HepG2 (cell line): Measurements from ENCODE around the gene SMARCA4. TPM values are rescaled to one million over a fixed set of nuclear protein-coding genes. Genes with fewer than 3 reads are reported as not detected.

Experiments
- ARHGAP35 ChIP-seq: sonication (generic); formaldehyde crosslinking; IDR thresholded peaks from 2 replicates; pipeline ENCODE4 v1.9.0; 2022; ENCODE audit warnings: mild to moderate bottlenecking, inconsistent platforms, moderate library complexity, missing genetic modification reagents, borderline replicate concordance
- FOXA1 ChIP-seq, 2 experiments: fragments of 450-650 bp in 1 of 2; sonication (generic) in 1 of 2; formaldehyde crosslinking in 1 of 2; IDR thresholded peaks; 2 replicates each; pipeline versions ENCODE4 v1.4.0 to v1.6.1; 2016 to 2020; ENCODE audit warnings: missing genetic modification reagents in 1 of 2
- FOXK1 ChIP-seq: sonication (generic); formaldehyde crosslinking; IDR thresholded peaks from 2 replicates; pipeline ENCODE4 v1.4.0; 2020; ENCODE audit warnings: low read depth, missing genetic modification reagents, borderline replicate concordance
- FOXO1 ChIP-seq: sonication (generic); formaldehyde crosslinking; IDR thresholded peaks from 2 replicates; pipeline ENCODE4 v1.4.0; 2020; ENCODE audit warnings: missing genetic modification reagents
- KLF6 ChIP-seq: IDR thresholded peaks from 2 replicates; pipeline ENCODE4 v1.8.0; 2016; ENCODE audit warnings: missing biosample characterization, missing genetic modification reagents
- MYNN ChIP-seq: sonication (generic); formaldehyde crosslinking; IDR thresholded peaks from 2 replicates; pipeline ENCODE4 v1.4.0; 2020; ENCODE audit warnings: mild to moderate bottlenecking, low read depth, missing genetic modification reagents
- SMARCC2 ChIP-seq: fragments of 450-650 bp; IDR thresholded peaks from 2 replicates; pipeline ENCODE4 v1.6.1; 2017; ENCODE audit warnings: antibody characterized with exemption, mild to moderate bottlenecking
- SP1 ChIP-seq, 2 experiments: fragments of 450-650 bp in 1 of 2; sonication (generic) in 1 of 2; formaldehyde crosslinking in 1 of 2; IDR thresholded peaks; 2 replicates each; pipeline versions ENCODE4 v1.4.0 to v1.6.1; 2016 to 2020; ENCODE audit warnings: missing genetic modification reagents in 1 of 2
- ZNF350 ChIP-seq: sonication (generic); formaldehyde crosslinking; IDR thresholded peaks from 2 replicates; pipeline ENCODE4 v1.4.0; 2020; ENCODE audit warnings: mild to moderate bottlenecking, low read depth, missing genetic modification reagents, borderline replicate concordance
- ZNF382 ChIP-seq: sonication (generic); formaldehyde crosslinking; IDR thresholded peaks from 2 replicates; pipeline ENCODE4 v1.5.0; 2020; ENCODE audit warnings: missing genetic modification reagents, mild to moderate bottlenecking, borderline replicate concordance
- ZNF607 ChIP-seq: sonication (generic); formaldehyde crosslinking; IDR thresholded peaks from 2 replicates; pipeline ENCODE4 v1.5.1; 2020; ENCODE audit warnings: missing genetic modification reagents, mild to moderate bottlenecking, borderline replicate concordance
- ZNF749 ChIP-seq: sonication (generic); formaldehyde crosslinking; IDR thresholded peaks from 2 replicates; pipeline ENCODE4 v1.8.0; 2022; ENCODE audit warnings: mild to moderate bottlenecking, missing genetic modification reagents, moderate library complexity, borderline replicate concordance
- ZZZ3 ChIP-seq: sonication (generic); formaldehyde crosslinking; IDR thresholded peaks from 2 replicates; pipeline ENCODE4 v1.4.0; 2020; ENCODE audit warnings: missing genetic modification reagents, mild to moderate bottlenecking, borderline replicate concordance
- polyA plus RNA-seq, 8 experiments: library from polyadenylated mRNA; depleted of rRNA in 3 of 8; stranded (reverse) in 7 of 8; unstranded in 1 of 8; fragments of >200 nt; fragmentation: Illumina TruSeq in 4 of 8; extraction: Trizol in 4 of 8; gene quantifications; 2 replicates each; pipeline versions ENCODE4 v1.2.1 to v1.2.3, GENCODE V29; 2011 to 2016; ENCODE audit warnings: low read depth in 4 of 8, missing spikeins in 1 of 8, mixed read lengths in 1 of 8; ENCODE audit not compliant: insufficient read depth in 1 of 8
- total RNA-seq, 5 experiments: library from RNA; depleted of rRNA; stranded (reverse); fragments of >200 nt; fragmentation: Illumina TruSeq; extraction: Trizol; gene quantifications; 2 replicates each; pipeline ENCODE4 v1.2.3, GENCODE V29; 2016; ENCODE audit warnings: low read depth in 1 of 5
- TF ChIP-seq, protein P1 (sequence below): IDR thresholded peaks from 2 replicates; pipeline ENCODE4 v1.6.1; 2016; ENCODE audit warnings: missing compliant biosample characterization, missing genetic modification reagents, borderline replicate concordance
- TF ChIP-seq, protein P2 (sequence below): sonication (generic); formaldehyde crosslinking; IDR thresholded peaks from 2 replicates; pipeline ENCODE4 v1.4.0; 2020; ENCODE audit warnings: missing genetic modification reagents
- TF ChIP-seq, protein P3 (sequence below): sonication (generic); formaldehyde crosslinking; IDR thresholded peaks from 2 replicates; pipeline ENCODE4 v1.4.0; 2020; ENCODE audit warnings: mild to moderate bottlenecking, missing genetic modification reagents
- TF ChIP-seq, protein P4 (sequence below): IDR thresholded peaks from 2 replicates; pipeline ENCODE4 v1.6.1; 2016; ENCODE audit warnings: low read depth, control low read depth
- TF ChIP-seq, protein P5 (sequence below): conservative IDR thresholded peaks from 2 replicates; pipeline ENCODE4 v1.6.1; 2018; ENCODE audit warnings: missing genetic modification reagents
- TF ChIP-seq, protein P6 (sequence below): sonication (generic); formaldehyde crosslinking; IDR thresholded peaks from 2 replicates; pipeline ENCODE4 v1.9.0; 2022; ENCODE audit warnings: low read depth, missing genetic modification reagents

SMARCA4 gene
- total and polyA plus RNA-seq, 2 of the 13 experiments (the other 11 are each of a cell fraction or from before 2014, with no cell fraction given), result 25.4 to 45.9 TPM

DNA sequence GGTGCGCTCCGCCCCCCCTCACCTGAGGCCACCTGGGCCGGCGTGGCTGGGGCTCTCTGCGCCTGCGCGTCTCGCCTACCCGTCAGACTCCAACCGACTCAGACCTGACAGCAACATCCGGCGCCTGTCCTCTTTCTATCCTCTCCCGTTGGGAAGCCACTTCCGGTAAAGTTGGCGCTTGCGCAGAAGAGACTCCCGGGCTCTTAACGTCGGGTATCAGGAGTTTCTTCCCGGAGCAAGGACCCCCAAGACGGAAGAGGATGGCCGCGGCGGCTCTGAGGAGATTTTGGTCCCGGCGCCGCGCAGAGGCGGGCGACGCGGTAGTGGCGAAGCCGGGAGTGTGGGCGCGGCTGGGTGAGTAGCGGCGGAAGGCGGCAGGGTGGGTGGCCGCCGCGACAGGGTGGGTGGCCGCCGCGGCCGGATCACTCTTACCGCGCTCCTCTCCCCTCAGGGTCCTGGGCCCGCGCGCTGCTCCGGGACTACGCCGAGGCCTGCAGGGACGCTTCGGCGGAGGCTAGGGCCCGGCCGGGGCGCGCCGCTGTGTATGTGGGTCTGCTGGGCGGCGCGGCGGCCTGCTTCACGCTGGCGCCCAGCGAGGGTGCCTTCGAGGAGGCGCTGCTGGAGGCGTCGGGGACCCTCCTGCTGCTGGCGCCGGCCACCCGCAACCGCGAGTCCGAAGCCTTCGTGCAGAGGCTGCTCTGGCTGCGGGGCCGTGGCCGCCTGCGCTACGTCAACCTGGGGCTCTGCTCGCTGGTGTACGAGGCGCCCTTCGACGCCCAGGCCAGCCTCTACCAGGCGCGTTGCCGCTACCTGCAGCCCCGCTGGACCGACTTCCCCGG lies 32.0 kb upstream of the SMARCA4 start, which contains the start of the genes TIMM29 and YIPF2 (continued):
- TF ChIP-seq, protein P1, sequence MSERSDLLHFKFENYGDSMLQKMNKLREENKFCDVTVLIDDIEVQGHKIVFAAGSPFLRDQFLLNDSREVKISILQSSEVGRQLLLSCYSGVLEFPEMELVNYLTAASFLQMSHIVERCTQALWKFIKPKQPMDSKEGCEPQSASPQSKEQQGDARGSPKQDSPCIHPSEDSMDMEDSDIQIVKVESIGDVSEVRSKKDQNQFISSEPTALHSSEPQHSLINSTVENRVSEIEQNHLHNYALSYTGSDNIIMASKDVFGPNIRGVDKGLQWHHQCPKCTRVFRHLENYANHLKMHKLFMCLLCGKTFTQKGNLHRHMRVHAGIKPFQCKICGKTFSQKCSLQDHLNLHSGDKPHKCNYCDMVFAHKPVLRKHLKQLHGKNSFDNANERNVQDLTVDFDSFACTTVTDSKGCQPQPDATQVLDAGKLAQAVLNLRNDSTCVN (CRISPR knock-in tag), result 0 out of 2 replicates have a peak, but pooled peaks have one; percentile 39
- TF ChIP-seq ZNF607 (CRISPR knock-in tag) (peak; percentile 32; the same call in 1 of the 2 replicates), ZNF382 (CRISPR knock-in tag) (no peak), MYNN (no peak), FOXK1 (CRISPR knock-in tag) (peak; percentile 99), FOXO1 (CRISPR knock-in tag) (peak; percentile 22; the same call in 1 of the 2 replicates), ARHGAP35 (CRISPR knock-in tag) (peak; percentile 23; the same call in 1 of the 2 replicates), SP1 (IDR thresholded peaks at IDR 0.05) (no peak), SP1 (CRISPR knock-in tag; IDR thresholded peaks at IDR 0.05) (peak; percentile 25; the same call in 1 of the 2 replicates), ZNF350 (peak; percentile 83; the same call in 1 of the 2 replicates), ZZZ3 (CRISPR knock-in tag) (0 out of 2 replicates have a peak, but pooled peaks have one; percentile 18), SMARCC2 (no peak), ZNF749 (peak; percentile 44; the same call in 1 of the 2 replicates), KLF6 (0 out of 2 replicates have a peak, but pooled peaks have one; percentile 47), FOXA1 (IDR thresholded peaks at IDR 0.05) (no peak), FOXA1 (CRISPR knock-in tag; IDR thresholded peaks at IDR 0.05) (no peak)
- TF ChIP-seq, protein P2, sequence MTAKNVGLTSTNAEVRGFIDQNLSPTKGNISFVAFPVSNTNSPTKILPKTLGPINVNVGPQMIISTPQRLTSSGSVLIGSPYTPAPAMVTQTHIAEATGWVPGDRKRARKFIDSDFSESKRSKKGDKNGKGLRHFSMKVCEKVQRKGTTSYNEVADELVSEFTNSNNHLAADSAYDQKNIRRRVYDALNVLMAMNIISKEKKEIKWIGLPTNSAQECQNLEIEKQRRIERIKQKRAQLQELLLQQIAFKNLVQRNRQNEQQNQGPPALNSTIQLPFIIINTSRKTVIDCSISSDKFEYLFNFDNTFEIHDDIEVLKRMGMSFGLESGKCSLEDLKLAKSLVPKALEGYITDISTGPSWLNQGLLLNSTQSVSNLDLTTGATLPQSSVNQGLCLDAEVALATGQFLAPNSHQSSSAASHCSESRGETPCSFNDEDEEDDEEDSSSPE (CRISPR knock-in tag), result peak; percentile 61
- TF ChIP-seq, protein P3, sequence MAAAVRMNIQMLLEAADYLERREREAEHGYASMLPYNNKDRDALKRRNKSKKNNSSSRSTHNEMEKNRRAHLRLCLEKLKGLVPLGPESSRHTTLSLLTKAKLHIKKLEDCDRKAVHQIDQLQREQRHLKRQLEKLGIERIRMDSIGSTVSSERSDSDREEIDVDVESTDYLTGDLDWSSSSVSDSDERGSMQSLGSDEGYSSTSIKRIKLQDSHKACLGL (CRISPR knock-in tag), result no peak; the same call in 1 of the 2 replicates
- TF ChIP-seq, protein P4, sequence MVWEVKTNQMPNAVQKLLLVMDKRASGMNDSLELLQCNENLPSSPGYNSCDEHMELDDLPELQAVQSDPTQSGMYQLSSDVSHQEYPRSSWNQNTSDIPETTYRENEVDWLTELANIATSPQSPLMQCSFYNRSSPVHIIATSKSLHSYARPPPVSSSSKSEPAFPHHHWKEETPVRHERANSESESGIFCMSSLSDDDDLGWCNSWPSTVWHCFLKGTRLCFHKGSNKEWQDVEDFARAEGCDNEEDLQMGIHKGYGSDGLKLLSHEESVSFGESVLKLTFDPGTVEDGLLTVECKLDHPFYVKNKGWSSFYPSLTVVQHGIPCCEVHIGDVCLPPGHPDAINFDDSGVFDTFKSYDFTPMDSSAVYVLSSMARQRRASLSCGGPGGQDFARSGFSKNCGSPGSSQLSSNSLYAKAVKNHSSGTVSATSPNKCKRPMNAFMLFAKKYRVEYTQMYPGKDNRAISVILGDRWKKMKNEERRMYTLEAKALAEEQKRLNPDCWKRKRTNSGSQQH (CRISPR knock-in tag), result peak; percentile 89; the same call in 1 of the 2 replicates
- TF ChIP-seq, protein P5, sequence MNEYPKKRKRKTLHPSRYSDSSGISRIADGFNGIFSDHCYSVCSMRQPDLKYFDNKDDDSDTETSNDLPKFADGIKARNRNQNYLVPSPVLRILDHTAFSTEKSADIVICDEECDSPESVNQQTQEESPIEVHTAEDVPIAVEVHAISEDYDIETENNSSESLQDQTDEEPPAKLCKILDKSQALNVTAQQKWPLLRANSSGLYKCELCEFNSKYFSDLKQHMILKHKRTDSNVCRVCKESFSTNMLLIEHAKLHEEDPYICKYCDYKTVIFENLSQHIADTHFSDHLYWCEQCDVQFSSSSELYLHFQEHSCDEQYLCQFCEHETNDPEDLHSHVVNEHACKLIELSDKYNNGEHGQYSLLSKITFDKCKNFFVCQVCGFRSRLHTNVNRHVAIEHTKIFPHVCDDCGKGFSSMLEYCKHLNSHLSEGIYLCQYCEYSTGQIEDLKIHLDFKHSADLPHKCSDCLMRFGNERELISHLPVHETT (CRISPR knock-in tag), result peak; percentile 77
- TF ChIP-seq, protein P6, sequence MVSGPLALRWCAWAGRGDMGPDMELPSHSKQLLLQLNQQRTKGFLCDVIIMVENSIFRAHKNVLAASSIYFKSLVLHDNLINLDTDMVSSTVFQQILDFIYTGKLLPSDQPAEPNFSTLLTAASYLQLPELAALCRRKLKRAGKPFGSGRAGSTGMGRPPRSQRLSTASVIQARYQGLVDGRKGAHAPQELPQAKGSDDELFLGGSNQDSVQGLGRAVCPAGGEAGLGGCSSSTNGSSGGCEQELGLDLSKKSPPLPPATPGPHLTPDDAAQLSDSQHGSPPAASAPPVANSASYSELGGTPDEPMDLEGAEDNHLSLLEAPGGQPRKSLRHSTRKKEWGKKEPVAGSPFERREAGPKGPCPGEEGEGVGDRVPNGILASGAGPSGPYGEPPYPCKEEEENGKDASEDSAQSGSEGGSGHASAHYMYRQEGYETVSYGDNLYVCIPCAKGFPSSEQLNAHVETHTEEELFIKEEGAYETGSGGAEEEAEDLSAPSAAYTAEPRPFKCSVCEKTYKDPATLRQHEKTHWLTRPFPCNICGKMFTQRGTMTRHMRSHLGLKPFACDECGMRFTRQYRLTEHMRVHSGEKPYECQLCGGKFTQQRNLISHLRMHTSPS (CRISPR knock-in tag), result no peak
